ENCODE results near the gene TMEM237. TPM values are rescaled to one million over a fixed set of nuclear protein-coding genes. Genes with fewer than 3 reads are reported as not detected.

TMEM237 gene
- total RNA-seq, 1 donor from 2014 or later: 28.2 TPM

- DNase-seq: no peak
Observed at GRCh38 chr2:201639205-201639604, 4.1 kb downstream of the TMEM237 start.

- DNase-seq: no peak
Observed at GRCh38 chr2:201638326-201638725, 5.0 kb downstream of the TMEM237 start.

GRCh38 chr2:201633661-201634249 lies 9.5 kb downstream of the TMEM237 start:
- no peak for DNase-seq

- no peak for DNase-seq
Observed at GRCh38 chr2:201631041-201631440, 12.3 kb downstream of the TMEM237 start.

- no peak for DNase-seq
Observed at GRCh38 chr2:201630577-201630976, 12.7 kb downstream of the TMEM237 start.

GRCh38 chr2:201628545-201628944 lies 14.8 kb downstream of the TMEM237 start:
- no peak for DNase-seq

- DNase-seq: peak; percentile 62
Observed at GRCh38 chr2:201622306-201622970, 20.9 kb downstream of the TMEM237 start.

GRCh38 chr2:201621293-201621999 lies 21.9 kb downstream of the TMEM237 start:
- peak; percentile 84 for DNase-seq

GRCh38 chr2:201618744-201619662 lies 24.3 kb downstream of the TMEM237 start:
- DNase-seq: peak; percentile 80

- no peak for DNase-seq
Observed at GRCh38 chr2:201608021-201608420, 35.3 kb downstream of the TMEM237 start.

GRCh38 chr2:201607568-201607967 lies 35.7 kb downstream of the TMEM237 start:
- no peak for DNase-seq

GRCh38 chr2:201600906-201601305 lies 42.4 kb downstream of the TMEM237 start:
- no peak for DNase-seq

GRCh38 chr2:201597397-201597796 lies 45.9 kb downstream of the TMEM237 start:
- no peak for DNase-seq

GRCh38 chr2:201580486-201580885 lies 62.8 kb downstream of the TMEM237 start:
- DNase-seq: no peak

GRCh38 chr2:201579536-201579935 lies 63.8 kb downstream of the TMEM237 start:
- DNase-seq: no peak

- no peak for DNase-seq
Observed at GRCh38 chr2:201575971-201576370, 67.3 kb downstream of the TMEM237 start.

GRCh38 chr2:201574766-201575165 lies 68.5 kb downstream of the TMEM237 start:
- DNase-seq: no peak

- DNase-seq: no peak
Observed at GRCh38 chr2:201572846-201573508, 70.3 kb downstream of the TMEM237 start.

Data from dermis blood vessel endothelial cell (primary cell).